GM12878 (cell line): ENCODE measurements around the gene GTF3A.

Source experiments
- CHD1 ChIP-seq: IDR thresholded peaks from 2 replicates; pipeline ENCODE4 v1.6.1; 2012; ENCODE audit warnings: low read depth, low read length, improper control_type of control experiment
- CHD4 ChIP-seq: fragments of 200-600 bp; sonication (generic); IDR thresholded peaks from 2 replicates; pipeline ENCODE4 v1.6.1; 2016; ENCODE audit warnings: mild to moderate bottlenecking
- CTCF ChIP-seq, 3 experiments: IDR thresholded peaks in 2 of 3; conservative IDR thresholded peaks in 1 of 3; 2 replicates each; pipeline ENCODE4 v1.5.1; 2011; ENCODE audit warnings: low read depth in 3 of 3, low read length in 3 of 3, mild to moderate bottlenecking in 3 of 3, control low read depth in 2 of 3, moderate library complexity in 2 of 3, inconsistent platforms in 1 of 3, mixed read lengths in 1 of 3; ENCODE audit not compliant: control insufficient read depth in 2 of 3, insufficient read depth in 1 of 3; ENCODE audit errors: extremely low read depth in 1 of 3
- EZH2 ChIP-seq: IDR thresholded peaks from 2 replicates; pipeline ENCODE4 v1.6.1; 2012; ENCODE audit warnings: low read depth, mild to moderate bottlenecking, control low read depth, inconsistent platforms, low read length, borderline replicate concordance; ENCODE audit not compliant: control insufficient read depth
- MEF2A ChIP-seq: IDR thresholded peaks from 2 replicates; pipeline ENCODE4 v1.6.1; 2011; ENCODE audit warnings: low read depth, mild to moderate bottlenecking, low read length, moderate library complexity; ENCODE audit not compliant: insufficient read depth
- NFXL1 ChIP-seq: fragments of 450-650 bp; IDR thresholded peaks from 2 replicates; pipeline ENCODE4 v1.6.1; 2017; ENCODE audit warnings: antibody characterized with exemption, mild to moderate bottlenecking, borderline replicate concordance
- PAX5 ChIP-seq: IDR thresholded peaks from 2 replicates; pipeline ENCODE4 v1.6.1; 2011; ENCODE audit warnings: low read depth, low read length, borderline replicate concordance
- POLR2A ChIP-seq: IDR thresholded peaks from 2 replicates; pipeline ENCODE4 v1.6.1; 2011; ENCODE audit warnings: low read depth, mild to moderate bottlenecking, low read length
- RFX5 ChIP-seq: IDR thresholded peaks from 2 replicates; pipeline ENCODE4 v1.6.1; 2011; ENCODE audit warnings: low read depth, low read length, improper control_type of control experiment
- SP1 ChIP-seq: IDR thresholded peaks from one replicate; pipeline ENCODE4 v1.6.1; 2011; ENCODE audit warnings: low read depth, low read length
- TCF3 ChIP-seq: IDR thresholded peaks from 2 replicates; pipeline ENCODE4 v1.6.1; 2012; ENCODE audit warnings: low read depth, mild to moderate bottlenecking, low read length, borderline replicate concordance; ENCODE audit not compliant: insufficient read depth
- USF2 ChIP-seq: IDR thresholded peaks from 2 replicates; pipeline ENCODE4 v1.6.1; 2011; ENCODE audit warnings: low read depth, low read length, improper control_type of control experiment, borderline replicate concordance
- YY1 ChIP-seq: IDR thresholded peaks from 2 replicates; pipeline ENCODE4 v1.6.1; 2011; ENCODE audit warnings: low read depth, mild to moderate bottlenecking, low read length
- TF ChIP-seq, protein P1 (sequence below): IDR thresholded peaks from 2 replicates; pipeline ENCODE4 v1.6.1; 2012; ENCODE audit warnings: mild to moderate bottlenecking, low read depth, low read length

DNA sequence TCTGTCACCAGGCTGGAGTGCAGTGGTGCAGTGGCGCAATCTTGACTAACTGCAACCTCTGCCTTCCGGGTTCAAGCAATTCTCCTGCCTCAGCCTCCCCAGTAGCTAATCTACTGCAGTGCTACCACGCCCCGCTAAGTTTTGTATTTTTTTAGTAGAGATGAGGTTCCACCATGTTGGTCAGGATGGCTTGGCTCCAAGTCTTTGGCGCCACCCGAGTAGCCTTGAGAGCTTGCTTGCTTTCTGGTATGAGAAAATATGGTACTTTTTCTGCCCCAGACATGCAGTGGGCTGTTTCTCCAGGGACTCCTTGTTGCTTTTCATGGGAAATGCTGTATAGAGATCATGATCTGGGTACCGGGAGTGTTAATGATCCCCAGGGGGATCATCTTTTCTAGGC lies 34.5 kb upstream of the GTF3A start:
- TF ChIP-seq SP1 (no peak), CHD4 (no peak), NFXL1 (no peak), CTCF (IDR thresholded peaks at IDR 0.05 in 2 of 3, conservative IDR thresholded peaks at IDR 0.05 in 1 of 3; ENCODE audit: control insufficient read depth in 2 of 3, extremely low read depth in 1 of 3, insufficient read depth in 1 of 3, low read depth in 3 of 3, low read length in 3 of 3) (no peak), POLR2A (no peak), USF2 (no peak), CHD1 (no peak), YY1 (no peak), TCF3 (no peak), EZH2 (no peak), PAX5 (no peak), RFX5 (no peak), MEF2A (no peak)
- TF ChIP-seq, protein P1, sequence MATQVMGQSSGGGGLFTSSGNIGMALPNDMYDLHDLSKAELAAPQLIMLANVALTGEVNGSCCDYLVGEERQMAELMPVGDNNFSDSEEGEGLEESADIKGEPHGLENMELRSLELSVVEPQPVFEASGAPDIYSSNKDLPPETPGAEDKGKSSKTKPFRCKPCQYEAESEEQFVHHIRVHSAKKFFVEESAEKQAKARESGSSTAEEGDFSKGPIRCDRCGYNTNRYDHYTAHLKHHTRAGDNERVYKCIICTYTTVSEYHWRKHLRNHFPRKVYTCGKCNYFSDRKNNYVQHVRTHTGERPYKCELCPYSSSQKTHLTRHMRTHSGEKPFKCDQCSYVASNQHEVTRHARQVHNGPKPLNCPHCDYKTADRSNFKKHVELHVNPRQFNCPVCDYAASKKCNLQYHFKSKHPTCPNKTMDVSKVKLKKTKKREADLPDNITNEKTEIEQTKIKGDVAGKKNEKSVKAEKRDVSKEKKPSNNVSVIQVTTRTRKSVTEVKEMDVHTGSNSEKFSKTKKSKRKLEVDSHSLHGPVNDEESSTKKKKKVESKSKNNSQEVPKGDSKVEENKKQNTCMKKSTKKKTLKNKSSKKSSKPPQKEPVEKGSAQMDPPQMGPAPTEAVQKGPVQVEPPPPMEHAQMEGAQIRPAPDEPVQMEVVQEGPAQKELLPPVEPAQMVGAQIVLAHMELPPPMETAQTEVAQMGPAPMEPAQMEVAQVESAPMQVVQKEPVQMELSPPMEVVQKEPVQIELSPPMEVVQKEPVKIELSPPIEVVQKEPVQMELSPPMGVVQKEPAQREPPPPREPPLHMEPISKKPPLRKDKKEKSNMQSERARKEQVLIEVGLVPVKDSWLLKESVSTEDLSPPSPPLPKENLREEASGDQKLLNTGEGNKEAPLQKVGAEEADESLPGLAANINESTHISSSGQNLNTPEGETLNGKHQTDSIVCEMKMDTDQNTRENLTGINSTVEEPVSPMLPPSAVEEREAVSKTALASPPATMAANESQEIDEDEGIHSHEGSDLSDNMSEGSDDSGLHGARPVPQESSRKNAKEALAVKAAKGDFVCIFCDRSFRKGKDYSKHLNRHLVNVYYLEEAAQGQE = no peak
